ENCODE data around the gene WWOX.

Gene WWOX

DNA sequence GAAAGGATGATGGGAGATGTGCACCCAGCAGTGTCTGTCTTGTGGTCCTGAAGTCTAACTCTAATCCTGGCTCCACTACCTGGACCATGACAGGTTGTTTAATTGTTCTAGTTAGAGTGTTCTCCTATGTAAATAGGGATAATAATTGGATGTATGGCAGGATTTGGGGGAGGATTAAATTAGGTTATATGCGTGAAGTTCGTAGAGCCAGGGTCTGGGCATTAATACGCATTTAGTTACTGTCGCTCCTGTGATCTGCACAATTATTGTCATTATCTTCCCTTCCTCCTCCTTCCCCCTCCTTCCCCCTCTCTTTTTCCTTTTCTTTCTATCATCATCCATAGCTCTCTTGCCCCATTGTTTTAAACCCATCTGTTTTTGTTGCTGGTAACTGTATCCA lies 210.3 kb downstream of the WWOX start:
- no peak for DNase-seq

DNA sequence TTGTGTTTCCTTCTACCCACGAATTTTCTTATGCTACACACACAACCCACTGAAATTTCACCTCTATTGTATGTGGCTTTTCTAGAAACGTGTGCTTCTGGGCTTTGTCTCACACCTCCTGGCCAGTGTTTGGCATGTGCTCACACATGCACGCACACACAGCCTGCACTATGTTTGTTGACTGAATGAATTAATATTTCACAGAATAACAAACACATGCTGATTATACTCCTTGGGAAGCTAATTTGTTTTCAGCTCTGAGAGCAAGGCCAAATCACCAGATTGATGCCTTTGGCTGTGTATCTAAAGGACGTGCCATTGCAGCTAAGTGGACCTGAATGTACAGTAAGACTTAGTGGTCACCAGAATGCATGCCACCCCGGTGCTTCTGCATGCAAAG lies 210.7 kb downstream of the WWOX start:
- no peak for DNase-seq

DNA sequence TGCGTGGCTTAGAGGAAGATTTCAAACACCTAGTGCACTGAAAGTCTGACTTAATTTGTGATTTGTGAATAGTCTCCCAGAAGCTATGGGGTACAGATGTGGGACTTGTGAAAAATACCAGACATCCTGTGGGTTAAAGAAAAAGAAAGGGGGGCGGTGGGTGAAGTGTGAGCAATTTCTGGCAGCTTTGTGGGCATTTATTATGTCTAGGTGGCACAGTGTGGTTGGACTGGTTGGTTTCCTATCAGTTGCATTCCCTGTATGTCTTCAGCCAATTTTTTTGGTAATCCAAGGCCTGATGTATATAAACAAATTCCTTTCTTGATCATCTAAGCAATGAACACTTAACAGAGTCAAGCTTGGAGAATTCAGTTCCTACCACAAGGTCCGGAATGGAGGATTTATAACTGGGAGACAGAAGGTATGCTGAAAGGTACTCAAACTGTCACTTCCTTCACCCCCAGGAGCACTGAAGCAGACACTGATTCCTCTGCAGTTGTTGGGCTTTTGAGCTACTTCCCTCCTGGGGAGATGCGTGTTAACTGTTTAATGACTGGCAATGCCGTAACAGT lies 211.6 kb downstream of the WWOX start:
- DNase-seq, result no peak

DNA sequence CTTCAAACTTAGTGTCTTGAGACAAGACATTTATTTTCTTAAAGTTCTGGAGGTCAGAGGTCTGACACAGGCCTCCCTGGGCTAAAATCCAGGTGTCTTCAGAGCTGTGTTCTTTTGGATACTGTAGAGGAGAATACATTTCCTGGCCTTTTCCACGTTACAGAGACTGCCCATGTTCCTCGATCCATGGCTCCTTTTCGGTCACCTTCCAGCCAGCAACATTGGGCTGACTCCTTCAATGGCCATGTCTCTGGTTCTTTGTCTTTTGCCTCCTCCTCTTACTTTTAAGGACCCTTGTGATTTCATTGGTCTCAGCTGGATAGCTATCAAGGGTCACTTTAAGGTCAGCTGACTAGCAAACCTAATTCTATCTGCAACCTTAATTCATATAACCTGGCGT lies 212.4 kb downstream of the WWOX start:
- DNase-seq, result no peak

DNA sequence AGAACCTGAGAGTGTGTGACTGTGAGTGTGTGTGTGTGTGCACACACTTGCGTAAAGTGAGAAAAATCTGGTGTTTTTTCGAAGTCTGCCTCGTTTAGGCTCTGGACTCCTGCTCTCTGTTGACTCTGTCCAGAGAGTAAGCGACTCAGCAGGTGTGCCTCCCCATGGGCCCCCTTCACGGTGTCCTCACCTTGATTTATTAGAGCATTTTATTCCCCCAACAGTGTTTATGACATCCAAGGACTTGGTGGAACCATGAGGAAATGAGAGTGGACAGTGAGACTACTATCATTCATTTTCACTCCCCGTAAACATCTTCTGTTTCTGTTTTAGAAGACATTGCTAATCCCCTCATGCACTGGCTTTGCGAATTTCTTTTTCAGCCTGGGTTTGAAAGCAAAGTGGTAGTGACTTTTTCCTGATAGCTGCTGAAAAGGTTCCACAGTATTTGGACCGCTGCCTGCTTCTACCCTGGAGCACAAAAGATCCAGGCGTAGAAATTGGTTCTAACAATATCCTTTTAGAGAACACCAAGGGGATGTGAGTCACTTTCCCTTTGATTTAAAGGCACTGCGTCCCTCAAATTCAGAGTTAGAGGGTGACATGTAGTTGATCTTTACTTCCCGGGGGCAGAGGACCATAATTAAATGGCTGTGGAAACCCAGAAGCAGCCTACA lies 218.2 kb downstream of the WWOX start:
- no peak for DNase-seq

DNA sequence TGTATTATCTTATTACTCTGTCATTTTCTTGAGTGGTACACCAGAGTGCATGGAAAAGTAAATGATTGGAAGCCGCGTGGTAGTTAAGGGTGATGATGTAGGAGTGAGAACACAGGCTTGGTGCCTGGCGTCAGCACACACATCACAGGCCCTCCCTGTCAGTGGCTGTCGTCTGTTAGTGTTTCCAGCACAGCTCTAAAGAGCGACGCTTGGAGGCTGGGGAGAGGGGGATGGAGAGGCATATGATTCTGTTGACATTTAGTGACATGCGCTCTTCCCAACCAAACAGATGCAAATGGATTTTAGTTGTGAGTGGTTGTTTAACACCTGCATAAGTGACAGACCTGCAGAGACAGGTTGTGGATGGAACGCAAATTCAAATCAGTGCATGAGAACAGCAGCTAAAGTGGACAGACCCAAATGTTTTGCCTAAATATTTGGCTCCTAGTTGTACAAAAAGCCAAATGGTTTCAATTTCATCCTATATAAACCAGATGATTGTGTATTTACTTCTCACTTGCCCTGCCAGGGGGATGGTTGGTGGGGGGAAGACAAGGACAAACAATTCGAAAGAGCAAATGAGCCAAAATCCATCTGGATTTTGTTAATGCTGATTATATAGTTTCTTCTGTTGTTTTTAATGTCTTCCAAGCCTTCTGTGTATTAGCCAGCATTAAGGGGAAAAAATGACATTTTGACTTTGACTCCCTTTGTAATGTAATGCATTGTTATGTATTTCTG lies 222.3 kb downstream of the WWOX start:
- DNase-seq, result no peak

DNA sequence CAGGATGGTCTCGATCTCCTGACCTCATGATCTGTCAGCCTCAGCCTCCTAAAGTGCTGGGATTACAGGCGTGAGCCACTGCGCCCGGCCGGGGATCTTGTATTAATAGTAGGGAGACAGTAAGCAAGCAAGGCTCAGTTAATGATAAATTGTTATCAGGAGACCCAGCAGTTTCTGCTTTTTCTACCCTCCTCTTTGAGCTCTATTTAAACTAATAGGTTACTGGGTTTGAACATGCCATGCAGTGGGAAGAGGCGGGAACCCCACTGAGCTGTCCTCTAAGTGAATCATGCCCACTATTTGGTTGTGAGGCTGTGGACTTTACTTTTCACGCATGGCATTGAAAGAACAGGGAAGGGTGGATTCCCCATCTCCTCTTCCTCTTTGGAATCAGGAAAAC lies 223.9 kb downstream of the WWOX start:
- DNase-seq, result no peak

DNA sequence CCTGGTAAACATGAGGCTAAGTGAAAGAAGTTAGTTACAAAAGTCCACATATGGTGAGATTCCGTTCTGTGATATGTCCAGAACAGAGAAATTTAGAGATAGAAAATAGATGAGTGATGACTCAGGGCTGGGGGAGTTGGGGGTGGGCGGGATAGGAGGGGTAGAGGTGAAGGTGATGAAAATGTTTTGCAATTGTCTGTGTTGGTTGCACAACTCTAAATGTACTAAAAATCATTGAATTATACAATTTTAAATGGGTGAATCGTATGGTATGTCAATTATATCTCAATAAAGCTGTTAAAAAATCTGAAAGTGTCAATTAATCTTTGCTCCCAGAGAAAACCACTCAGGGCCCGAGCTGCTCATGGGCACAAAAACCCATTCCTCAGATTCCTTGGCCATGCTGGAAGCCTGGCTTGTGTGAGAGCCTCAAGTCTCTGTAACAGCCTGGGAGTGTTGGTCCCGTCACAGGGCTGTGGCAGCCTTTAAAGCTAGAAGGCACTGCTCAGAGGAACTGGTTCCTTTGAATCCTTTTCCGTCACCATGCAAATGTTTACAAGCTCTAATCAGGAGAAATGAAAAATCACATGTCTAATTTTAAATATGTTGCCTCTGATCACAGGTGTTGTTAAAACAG lies 225.3 kb downstream of the WWOX start:
- no peak for DNase-seq

DNA sequence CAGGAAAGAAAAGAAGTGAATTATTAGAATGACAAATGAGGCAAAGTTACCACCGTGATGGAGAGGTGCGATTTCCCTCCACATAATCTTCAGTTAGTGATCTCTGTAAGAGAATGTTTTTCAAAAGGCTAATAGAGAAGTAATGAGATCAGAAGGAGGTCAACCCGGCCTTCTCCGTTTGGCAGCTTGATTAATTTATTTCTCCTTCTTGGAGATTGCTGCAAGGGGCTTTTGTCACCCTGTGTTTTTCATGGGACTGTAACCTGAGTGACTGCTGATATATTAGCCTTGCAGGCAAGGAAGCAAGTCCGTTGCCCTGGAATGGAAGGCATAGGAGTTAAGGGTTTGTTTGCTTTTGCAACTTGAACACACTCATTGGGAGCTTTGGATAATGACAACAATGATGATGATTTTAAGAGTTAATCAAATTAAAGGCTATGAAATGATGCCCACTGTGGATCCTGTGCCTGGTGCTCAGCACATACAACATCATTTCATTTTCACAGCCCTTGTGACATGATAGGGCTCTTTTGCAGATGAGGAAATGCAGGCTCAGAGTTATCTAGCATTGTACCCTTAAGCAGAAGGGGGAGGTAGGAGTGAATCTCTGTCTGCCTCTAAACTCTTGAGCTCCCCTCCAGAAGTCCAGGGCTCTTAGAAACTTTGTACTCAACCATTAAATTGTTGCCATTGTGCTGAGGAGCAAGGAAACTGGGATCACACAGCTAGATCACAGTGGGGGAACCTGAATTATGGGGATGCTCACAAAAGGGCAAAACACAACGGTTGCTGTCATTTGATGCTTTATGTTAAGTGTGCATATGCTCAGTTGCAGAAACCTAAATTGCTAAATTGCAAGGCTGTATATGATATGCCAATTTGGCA lies 226.3 kb downstream of the WWOX start:
- no peak for DNase-seq

DNA sequence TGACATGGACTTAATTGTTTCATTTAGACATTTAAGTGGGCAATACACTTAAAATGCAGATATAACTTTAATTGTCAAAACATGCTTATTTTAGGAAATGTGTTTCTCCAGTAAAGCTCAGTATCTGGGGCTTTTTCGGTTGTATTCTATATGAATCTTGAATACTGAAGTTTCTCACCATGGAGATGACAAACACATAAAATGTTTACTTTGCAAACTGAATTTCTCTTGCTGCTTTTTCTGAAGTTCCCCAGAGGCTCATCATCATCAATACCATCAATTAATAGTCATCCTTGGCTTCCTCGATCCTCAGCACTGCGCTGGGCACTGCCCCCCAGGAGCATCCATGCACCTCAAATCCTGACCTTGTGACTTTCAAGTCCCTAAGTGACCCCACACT lies 227.3 kb downstream of the WWOX start:
- no peak for DNase-seq

DNA sequence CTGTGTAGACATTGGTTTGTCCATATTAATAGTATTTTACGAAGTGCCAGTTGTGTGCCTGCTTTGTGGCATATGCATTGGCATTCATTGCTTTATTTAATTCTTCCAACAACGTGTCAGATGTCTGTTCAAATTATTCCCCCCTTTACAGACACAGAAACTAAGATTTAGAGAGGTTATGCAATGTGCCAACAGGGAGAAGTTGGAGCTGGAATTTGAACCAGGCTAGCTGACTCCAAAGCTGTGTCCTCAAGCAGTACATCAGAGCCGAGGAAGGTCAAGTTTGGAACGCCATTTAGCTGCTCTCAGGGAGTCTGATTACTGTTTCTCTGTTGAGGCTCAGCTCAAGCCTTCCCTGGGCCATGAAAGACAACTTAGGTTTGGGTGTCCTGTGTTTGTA lies 232.3 kb downstream of the WWOX start:
- no peak for DNase-seq

DNA sequence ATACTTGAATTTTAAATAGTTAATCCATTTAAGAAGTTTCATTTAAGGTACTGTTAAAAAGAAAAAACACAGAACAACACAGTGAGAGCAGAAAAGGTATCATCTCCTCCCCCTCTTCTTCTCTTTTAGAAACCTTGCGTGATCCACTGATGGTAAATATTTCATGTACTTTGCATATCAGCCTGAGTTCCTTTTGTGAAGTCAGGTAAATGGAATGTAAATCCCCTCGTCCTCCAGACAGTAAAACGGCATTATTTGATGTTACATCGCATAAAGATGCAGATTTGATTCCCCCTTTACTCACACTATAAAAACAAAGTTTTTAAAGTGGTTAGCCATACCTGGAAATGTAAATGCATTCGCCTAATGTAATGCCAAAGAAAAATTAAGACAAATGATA lies 234.4 kb downstream of the WWOX start:
- no peak for DNase-seq

DNA sequence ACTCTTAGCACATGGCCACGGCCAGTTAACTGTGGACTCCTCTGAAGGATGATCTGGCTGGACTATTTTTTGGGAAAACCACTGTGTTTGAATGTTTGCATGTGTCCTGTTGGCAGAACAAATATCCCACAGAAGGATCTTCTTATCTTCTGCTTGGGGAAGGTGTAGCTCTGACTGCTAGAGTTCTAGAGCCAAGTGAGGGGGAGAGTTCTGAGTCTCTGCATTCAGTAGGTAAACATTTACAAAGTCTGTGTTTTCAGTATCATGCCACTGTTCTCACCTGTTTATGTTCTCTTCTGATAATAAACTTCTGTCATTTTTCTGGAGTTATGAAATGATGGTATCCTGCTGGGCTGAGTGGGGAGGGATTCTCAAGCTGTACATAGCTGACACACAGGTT lies 241.1 kb downstream of the WWOX start:
- no peak for DNase-seq

DNA sequence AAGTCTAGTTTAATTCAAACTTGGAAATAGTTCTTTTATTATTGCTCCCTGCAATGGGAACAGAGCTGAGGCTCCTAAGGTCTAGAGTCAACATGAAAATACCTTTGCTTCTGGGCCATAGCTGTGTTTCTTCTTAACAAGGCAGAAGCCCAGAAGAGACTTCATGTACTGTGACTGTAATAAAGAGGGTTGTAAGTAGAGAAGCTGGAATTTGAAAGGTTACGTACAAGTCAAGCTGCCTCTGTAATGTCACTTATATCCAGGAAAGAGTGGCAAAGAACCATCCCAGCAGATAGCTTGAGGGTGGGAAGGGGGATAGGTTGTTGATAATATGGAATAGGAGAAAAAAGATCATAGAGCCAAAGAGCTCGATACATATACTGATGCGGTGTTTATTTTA lies 248.6 kb downstream of the WWOX start:
- DNase-seq, result no peak

DNA sequence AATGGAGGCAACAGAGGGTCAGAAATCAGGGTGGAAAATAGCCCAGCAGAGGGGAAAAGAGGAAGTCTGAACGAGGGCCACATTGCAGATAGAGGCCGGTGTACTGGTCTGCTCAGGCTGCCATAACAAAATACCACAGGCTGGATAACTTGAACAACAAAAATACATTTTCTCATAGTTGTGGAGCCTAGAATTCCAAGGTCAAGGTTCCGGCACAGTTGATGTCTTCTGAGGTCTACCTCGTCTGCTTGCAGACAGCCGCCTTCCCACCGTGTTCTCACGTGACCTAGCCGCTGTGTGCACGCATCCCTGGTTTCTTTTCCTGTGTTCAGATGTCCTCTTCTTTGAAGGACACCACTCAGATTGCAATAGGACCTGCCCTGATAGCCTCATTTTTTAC lies 249.4 kb downstream of the WWOX start:
- no peak for DNase-seq

DNA sequence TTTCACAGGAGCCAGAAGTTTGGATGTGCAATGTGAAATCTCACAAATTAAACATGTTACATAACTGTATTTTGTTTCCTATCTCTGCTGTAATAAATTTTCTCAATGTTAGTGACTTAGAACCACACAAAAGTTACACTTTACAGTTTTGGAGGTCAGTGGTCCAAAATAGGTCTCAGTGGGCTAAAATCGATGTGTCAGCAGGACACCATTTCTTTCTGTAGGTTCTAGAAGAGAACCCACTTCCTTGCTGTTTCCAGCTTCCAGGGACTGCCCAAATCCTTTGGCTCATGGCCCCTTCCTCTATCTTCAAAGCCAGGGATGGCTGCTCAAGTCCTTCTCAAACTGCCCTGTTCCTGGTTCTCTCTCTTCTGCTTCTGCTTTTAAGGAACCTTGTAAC lies 252.7 kb downstream of the WWOX start:
- no peak for DNase-seq

DNA sequence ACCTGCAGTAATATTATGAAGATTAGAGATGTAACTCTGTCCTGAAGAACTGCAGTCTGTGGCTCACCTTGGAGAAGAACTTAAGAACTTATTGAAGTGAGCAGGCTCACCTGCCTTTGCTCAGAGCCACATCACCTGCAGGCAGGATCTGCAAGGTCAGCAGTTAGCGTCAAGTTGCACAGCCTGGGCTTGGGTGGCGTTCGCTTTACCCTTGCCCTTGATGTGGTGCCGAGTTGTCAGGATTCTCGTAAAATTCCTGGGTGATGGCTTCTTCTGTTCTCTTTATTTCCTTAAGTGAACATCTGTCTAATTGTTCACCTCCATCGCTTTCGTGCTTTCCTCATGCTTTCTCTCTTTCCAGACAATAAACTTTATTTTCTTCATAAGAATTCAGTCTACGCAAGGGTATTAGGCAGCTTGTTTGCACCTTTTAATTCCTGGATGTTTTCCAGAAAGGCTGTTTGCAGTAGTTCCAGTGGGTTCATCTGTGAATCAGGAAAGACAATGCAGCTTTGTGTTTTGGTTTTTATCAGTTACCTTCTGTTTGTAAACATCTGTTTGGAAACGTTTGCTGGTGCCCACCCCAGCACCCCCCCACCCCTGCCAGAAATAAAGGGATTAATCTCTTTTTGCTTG lies 254.3 kb downstream of the WWOX start:
- DNase-seq, result no peak

DNA sequence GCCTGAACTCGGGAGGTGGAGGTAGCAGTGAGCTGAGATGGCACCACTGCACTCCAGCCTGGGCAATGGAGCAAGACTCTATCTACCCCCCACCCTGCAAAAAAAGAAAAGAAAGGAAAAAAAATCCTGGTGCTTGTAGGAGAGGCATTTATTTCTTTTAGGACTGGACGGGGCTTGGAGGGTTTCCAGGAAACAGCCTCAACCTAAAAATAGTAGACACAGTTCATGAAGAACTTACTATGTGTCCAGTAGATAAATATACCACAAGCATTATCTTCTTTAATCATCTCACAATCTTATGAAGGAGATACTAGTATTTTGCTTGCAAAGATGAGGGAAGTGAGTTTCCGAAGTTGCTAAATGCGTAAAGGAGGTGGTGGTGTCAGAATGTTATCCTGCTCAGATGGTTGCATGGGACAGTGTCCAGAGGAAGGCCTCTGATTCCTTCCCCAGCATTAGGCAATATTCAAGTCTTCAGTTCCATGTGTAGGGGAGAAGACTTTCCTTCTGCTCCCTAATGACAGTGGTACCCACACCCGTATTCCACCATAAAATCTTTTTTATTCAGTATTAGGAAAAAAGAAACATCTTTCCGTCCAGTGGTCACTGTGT lies 263.2 kb downstream of the WWOX start:
- no peak for DNase-seq

DNA sequence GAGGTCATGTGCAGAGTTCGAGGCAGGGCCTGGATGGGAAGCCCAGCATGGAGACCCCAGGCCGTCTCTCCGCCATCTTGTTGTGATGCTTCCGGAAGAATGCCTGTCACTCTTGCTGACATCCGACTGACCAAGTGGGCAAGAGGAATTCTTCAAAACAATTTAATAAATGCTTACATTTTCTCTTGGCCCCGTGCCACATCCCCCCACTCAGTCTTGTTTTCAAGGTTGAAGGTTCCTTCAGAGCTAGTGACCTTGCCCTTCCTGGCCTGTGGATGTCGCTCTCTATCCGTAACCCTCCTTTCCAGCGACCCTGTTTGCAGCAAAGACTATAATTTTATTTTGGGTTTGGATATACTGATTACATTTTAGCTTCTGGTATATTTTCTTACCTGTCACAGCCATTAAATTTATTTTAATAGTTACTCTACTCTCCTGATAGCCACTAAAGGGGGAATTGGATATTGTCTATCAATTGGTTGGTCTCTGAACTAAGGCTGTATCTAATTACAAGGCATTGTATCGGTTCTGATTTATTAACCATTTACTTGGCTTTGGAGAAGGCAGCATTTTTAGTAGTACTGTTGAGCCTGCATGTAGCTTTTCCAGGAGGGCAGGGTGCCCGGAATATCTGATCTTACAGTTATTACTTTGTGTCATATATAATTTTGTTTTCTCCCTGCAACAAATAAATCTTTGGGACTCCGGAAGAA lies 264.5 kb downstream of the WWOX start:
- DNase-seq, result no peak

DNA sequence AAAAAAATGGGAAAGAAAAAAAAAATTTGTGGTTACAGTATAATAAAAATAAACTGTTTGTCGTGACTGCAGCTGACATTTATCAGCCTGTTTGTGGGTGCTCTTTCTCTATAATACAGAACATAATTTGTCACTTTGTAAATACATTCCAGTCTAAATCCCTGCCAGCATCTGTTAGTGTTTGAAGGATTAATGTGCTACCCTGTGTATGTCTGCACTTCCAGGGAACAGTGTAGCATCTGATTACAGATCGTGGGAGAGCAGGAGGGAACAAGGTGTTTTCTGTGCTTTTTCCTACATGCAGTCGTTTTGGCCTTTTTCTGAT lies 265.1 kb downstream of the WWOX start:
- DNase-seq, result no peak

DNA sequence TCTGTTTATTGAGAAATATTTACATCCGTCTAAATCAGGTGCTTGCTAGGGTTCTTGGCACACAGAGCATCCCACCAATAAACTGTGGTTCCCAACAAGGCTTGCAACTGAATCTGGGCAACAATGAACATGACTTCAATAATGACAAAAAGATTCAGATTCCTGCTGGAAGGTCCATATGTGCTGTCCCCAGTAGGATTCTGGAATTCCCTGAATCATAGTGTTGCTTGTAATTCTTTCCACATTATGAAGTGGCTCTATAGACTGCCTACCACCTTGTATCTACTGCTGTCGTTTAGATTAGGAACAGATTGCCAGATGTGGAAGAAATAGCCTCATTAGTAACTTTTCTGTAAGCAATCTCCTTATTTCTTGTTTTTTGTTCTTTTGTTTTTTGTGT lies 265.9 kb downstream of the WWOX start:
- no peak for DNase-seq

Measured in stimulated activated CD4-positive, alpha-beta T cell treated with anti-CD3 and anti-CD28 coated beads, Interleukin-4, amount 100 ng/mL, for 24 hours (primary cell).